Measurements from ENCODE around the gene LPP. TPM values are rescaled to one million over a fixed set of nuclear protein-coding genes. Genes with fewer than 3 reads are reported as not detected.

Gene LPP
- total RNA-seq, 4 donors from 2014 or later, result 141 to 248 (median 185) TPM

GRCh38 chr3:188700918-188701317 lies 547.0 kb downstream of the LPP start:
- no peak for TF ChIP-seq CTCF (IDR thresholded peaks at IDR 0.05; ENCODE audit: low read depth)

DNA sequence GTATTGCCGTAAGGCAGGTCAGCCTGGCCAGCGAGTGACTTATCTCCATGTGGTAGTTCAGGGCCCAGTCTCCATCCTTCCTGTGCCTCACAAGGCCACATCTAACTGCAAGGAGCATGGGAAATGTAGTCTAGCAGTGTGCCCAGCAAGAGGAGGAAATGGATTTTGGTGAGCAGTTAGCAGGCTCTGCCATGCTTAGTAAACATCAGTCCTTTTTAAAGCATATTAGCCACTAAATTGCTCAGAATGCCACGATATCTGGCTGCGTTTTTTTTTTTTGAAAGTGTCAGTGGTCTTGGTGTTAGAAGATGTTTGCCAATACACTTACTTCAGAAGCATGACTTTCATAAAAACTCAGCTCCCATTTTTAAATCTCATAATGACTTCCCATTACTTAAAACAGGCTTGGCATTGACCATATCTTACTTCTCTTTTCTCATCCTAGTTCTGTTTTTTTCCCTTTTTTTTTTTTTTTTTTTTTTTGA lies 547.6 kb downstream of the LPP start:
- TF ChIP-seq CTCF (IDR thresholded peaks at IDR 0.05; ENCODE audit: low read depth), result no peak

GRCh38 chr3:188706176-188706575 lies 552.2 kb downstream of the LPP start:
- no peak for TF ChIP-seq CTCF (IDR thresholded peaks at IDR 0.05; ENCODE audit: low read depth)

- TF ChIP-seq CTCF (IDR thresholded peaks at IDR 0.05; ENCODE audit: low read depth), result no peak
Measured at GRCh38 chr3:188706599-188706998, 552.6 kb downstream of the LPP start.

DNA sequence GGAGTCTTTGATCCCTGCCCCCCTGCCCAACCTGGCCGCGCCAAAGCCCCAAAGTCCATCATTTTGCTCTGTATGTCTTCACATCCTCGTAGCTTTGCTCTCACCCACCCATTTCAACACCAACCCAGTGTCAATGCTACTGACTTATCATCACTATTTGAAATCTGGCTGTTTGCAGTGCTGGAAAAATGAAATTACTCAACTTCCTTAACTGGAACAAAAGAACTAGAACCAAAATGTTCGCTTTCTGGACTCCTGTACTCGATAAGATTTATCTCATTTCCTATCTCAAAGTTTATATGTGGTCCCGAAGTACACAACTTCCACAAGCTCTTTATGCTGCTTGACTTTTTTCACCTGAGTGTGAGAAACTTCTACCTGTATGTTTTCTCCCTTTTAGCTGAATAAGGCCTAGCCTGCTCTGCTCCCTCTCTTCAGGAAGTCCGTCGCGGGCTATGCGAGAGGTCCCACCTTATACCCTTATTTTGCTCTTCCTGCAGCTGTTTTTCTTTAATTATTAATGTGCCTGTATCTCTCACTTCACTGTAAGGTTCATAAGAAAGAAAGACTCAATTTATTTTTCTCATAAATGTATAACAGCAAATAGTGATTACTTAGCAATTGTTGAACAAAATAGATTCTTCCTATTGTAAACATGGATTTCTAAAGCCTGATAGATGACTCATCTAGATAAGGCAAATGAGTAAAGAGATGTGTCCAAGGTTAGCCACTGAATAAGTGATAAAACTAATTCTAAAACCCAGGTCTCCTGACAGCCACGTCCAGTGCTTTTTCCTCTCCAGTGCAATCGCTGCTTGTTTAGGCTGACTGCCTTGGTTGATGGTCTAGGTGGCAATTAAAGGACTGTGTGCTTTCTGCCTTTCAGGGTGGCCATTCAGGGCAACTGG lies 553.7 kb downstream of the LPP start:
- no peak for TF ChIP-seq CTCF (IDR thresholded peaks at IDR 0.05; ENCODE audit: low read depth)

DNA sequence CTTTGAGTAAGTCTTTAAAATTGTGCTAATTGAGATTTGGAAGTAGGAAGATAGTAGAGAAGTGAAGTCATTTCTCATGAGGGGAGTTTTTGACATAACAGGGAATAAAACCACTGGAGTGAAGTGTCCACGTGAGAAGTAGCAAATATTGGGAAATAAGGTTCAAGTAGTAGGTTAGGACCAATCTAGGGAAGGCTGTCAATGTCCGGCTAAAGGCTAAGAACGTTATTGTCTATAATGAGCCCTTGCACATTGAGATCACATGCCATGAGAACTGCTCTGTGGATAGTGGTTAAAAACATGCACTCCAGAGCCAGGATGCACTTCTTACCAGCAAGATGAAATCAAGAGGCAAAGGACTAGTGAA lies 557.9 kb downstream of the LPP start:
- no peak for TF ChIP-seq CTCF (IDR thresholded peaks at IDR 0.05; ENCODE audit: low read depth)

- TF ChIP-seq CTCF (IDR thresholded peaks at IDR 0.05; ENCODE audit: low read depth), result no peak
Measured at GRCh38 chr3:188712248-188712924, 558.4 kb downstream of the LPP start.
